Measurements from ENCODE around the gene GDPGP1. TPM values are rescaled to one million over a fixed set of nuclear protein-coding genes. Genes with fewer than 3 reads are reported as not detected.

GDPGP1 gene
- total and polyA plus RNA-seq, 8 donors = 3.4 to 8.6 (median 4.0) TPM

- ATAC-seq (peak; percentile 76), DNase-seq (peak in 3 of 4 donors; percentile 80 to 81 (median 80))
- Histone ChIP-seq H3K4me1 (peaks cover 26 to 70% of the 10 kb centered on the region in 2 donors), H3K36me3 (peaks cover 0 to 3% of the 10 kb centered on the region in 2 donors), H3K9me3 (no peaks in the 10 kb centered on the region), H3K4me3 (no peak overlapping the region), H3K27ac (peak overlapping the region; percentile 53), H3K27me3 (no peaks in the 10 kb centered on the region)
- intact Hi-C loops (cut with DNase I) = no loop called here
- no peak for TF ChIP-seq CTCF (IDR thresholded peaks at IDR 0.05)
Observed at GRCh38 chr15:90191794-90192509, 42.1 kb upstream of the GDPGP1 start.

- H3K4me1 ChIP-seq = peaks cover 22 to 57% of the 10 kb centered on the region in 2 donors
- peak in 2 of 4 donors; percentile 10 to 61 for DNase-seq
- peak overlapping the region; percentile 53 to 69 for H3K27ac ChIP-seq
- TF ChIP-seq CTCF (IDR thresholded peaks at IDR 0.05) = no peak
- intact Hi-C loops (cut with DNase I) = no loop called here
- peak; percentile 30 for ATAC-seq
- H3K4me3 ChIP-seq = no peak overlapping the region
- H3K36me3 ChIP-seq = peaks cover 0 to 3% of the 10 kb centered on the region in 2 donors
- H3K9me3 ChIP-seq = no peaks in the 10 kb centered on the region
- no peaks in the 10 kb centered on the region for H3K27me3 ChIP-seq
Observed at GRCh38 chr15:90192961-90193786, 40.8 kb upstream of the GDPGP1 start.

DNA sequence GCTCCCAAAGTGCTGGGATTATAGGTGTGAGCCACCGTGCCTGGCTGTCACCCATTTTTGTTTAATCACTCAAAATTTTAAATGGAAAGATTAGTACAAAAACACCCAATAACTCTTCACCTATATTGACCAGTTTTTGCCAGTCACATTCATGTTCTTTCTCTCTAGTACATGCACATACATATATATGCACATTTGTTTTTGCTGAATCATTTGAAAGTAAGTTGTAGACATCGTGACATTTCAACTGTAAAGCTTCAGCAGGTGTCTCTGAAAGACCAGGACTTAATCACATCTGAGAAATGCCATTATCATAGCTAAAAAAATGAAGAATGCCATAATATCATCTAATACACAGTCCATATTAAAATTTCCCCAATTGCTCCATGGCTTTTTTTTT lies 39.4 kb upstream of the GDPGP1 start:
- H3K9me3 ChIP-seq = no peaks in the 10 kb centered on the region
- DNase-seq = no peak
- no peaks in the 10 kb centered on the region for H3K27me3 ChIP-seq
- no peak for ATAC-seq
- no peak for TF ChIP-seq CTCF (IDR thresholded peaks at IDR 0.05)
- no peak overlapping the region for H3K4me3 ChIP-seq
- H3K4me1 ChIP-seq = peaks cover 22 to 45% of the 10 kb centered on the region in 2 donors
- intact Hi-C loops (cut with DNase I) = no loop called here
- H3K36me3 ChIP-seq = peaks cover 0 to 3% of the 10 kb centered on the region in 2 donors
- H3K27ac ChIP-seq = no peak overlapping the region

GRCh38 chr15:90200534-90201129 lies 33.4 kb upstream of the GDPGP1 start:
- no peaks in the 10 kb centered on the region for H3K27me3 ChIP-seq
- H3K4me1 ChIP-seq = peaks cover 14 to 57% of the 10 kb centered on the region in 2 donors
- TF ChIP-seq CTCF (IDR thresholded peaks at IDR 0.05) = no peak
- peak overlapping the region; percentile 74 for H3K27ac ChIP-seq
- no peaks in the 10 kb centered on the region for H3K9me3 ChIP-seq
- DNase-seq = no peak
- intact Hi-C loops (cut with DNase I) = no loop called here
- H3K36me3 ChIP-seq = peaks cover 0 to 18% of the 10 kb centered on the region in 2 donors
- peak overlapping the region; percentile 72 to 94 for H3K4me3 ChIP-seq
- peak; percentile 4 for ATAC-seq

All from left lung (tissue), 10 donors.